ENCODE measurements around the gene GOLGA8O. TPM values are rescaled to one million over a fixed set of nuclear protein-coding genes. Genes with fewer than 3 reads are reported as not detected.
"Not testable (repeated sequence)": the region's sequence is repeated elsewhere in the genome, so short reads cannot be mapped to it uniquely, and the experiment has no call there.

GOLGA8O gene
- total RNA-seq, 3 donors from 2014 or later = 0.60 to 1.5 (median 0.60) TPM

- H3K9me3 ChIP-seq; H3K4me3 ChIP-seq; H3K36me3 ChIP-seq (ENCODE audit: low read depth); H3K4me1 ChIP-seq (ENCODE audit: low read depth); intact Hi-C loops (cut with DNase I, micrococcal nuclease); DNase-seq; ATAC-seq: not testable (repeated sequence)
Observed at GRCh38 chr15:32403192-32403591, 52.2 kb downstream of the GOLGA8O start, which contains the start of gene GOLGA8K. Gene GOLGA8K (minus strand): TSS chr15:32403292. CDS start chr15:32403194, 98 bp downstream.

DNA sequence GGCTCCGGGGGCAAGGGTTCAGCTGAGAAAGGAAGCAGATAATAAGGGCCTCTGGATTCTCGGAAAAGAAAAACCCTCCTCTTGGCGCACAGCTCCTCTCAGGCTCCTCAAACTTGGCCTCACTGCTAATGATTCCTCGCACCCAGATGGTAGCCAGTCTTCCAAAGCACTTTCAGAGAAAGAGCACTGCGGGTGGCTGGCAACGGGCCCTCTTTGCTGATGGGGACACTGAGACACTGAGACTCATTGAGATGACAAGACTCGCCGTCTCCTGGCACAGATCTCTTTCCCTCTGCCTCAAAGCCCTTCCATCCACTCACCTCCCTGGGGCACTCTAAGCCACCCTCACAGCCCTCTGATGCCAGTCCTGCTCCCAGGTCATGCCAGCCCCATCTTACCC, 58.9 kb downstream of the GOLGA8O start:
- DNase-seq; H3K9me3 ChIP-seq; H3K36me3 ChIP-seq (ENCODE audit: low read depth); intact Hi-C loops (cut with DNase I, micrococcal nuclease); ATAC-seq; H3K4me3 ChIP-seq; H3K4me1 ChIP-seq (ENCODE audit: low read depth): not testable (repeated sequence)

Other genes starting within 250 kb of the GOLGA8O start
- 1 to 10 TPM in 2 of 3 donors, under 1 TPM in 1; 0.43 to 2.0 (median 1.2) TPM for gene GOLGA8K, start 52.3 kb downstream of the GOLGA8O start, total RNA-seq
- 10 to 100 TPM in 1 of 3 donors, 1 to 10 TPM in 2; 3.7 to 10.5 (median 8.8) TPM for gene GOLGA8N, start 137.8 kb upstream of the GOLGA8O start, total RNA-seq
- 10 to 100 TPM in 1 of 3 donors, 1 to 10 TPM in 2; 5.6 to 23.8 (median 7.7) TPM for gene ARHGAP11A, start 159.9 kb upstream of the GOLGA8O start, total RNA-seq
- gene SCG5, start 186.1 kb upstream of the GOLGA8O start, total RNA-seq = 1 to 10 TPM; 4.2 to 7.0 (median 5.7) TPM

Data from mucosa of descending colon (tissue), 3 donors.